SU-DHL-6 (cell line): ENCODE results near the gene INPP4A.

Source experiments
- H2AFZ ChIP-seq: fragments of 200-600 bp; sonication (generic); 2 replicates; pipeline ENCODE4 v1.6.1; 2014; ENCODE audit warnings: low read depth, mild to moderate bottlenecking, moderate library complexity, mixed read lengths, antibody characterized with exemption, low read length; ENCODE audit not compliant: severe bottlenecking
- H3F3A ChIP-seq: fragments of 200-600 bp; shearing (Covaris generic); 2 replicates; pipeline ENCODE4 v1.6.0; 2016; ENCODE audit warnings: antibody characterized with exemption, mild to moderate bottlenecking; ENCODE audit not compliant: insufficient read depth
- H3K27ac ChIP-seq: fragments of 200-600 bp; sonication (generic); 2 replicates; pipeline ENCODE4 v1.5.1; 2016; ENCODE audit warnings: low read depth, mild to moderate bottlenecking, low read length, moderate library complexity, mixed read lengths
- H3K27me3 ChIP-seq: fragments of 200-600 bp; sonication (generic), shearing (Covaris generic); 2 replicates; pipeline ENCODE4 v1.6.0; 2014; ENCODE audit warnings: mild to moderate bottlenecking, low read length
- H3K36me3 ChIP-seq: fragments of 200-600 bp; sonication (generic); 2 replicates; pipeline ENCODE4 v1.6.1; 2014; ENCODE audit warnings: mild to moderate bottlenecking, low read length, mixed read lengths
- H3K4me2 ChIP-seq: fragments of 300-600, 200-600 bp; shearing (Covaris generic), sonication (generic); 2 replicates; pipeline ENCODE4 v1.6.0; 2014; ENCODE audit warnings: low read length, low read depth, mild to moderate bottlenecking; ENCODE audit not compliant: poor library complexity, severe bottlenecking
- H3K4me3 ChIP-seq: fragments of 200-600 bp; sonication (generic); 2 replicates; pipeline ENCODE4 v1.5.1; 2014; ENCODE audit warnings: antibody characterized with exemption, low read length, mild to moderate bottlenecking, mixed read lengths; ENCODE audit not compliant: insufficient read depth, poor library complexity, severe bottlenecking
- H3K79me2 ChIP-seq: fragments of 200-600 bp; sonication (generic); 2 replicates; pipeline ENCODE4 v1.6.1; 2014; ENCODE audit warnings: mild to moderate bottlenecking, low read length, moderate library complexity; ENCODE audit not compliant: insufficient read depth
- H3K9ac ChIP-seq: fragments of 200-600 bp; sonication (generic); 2 replicates; pipeline ENCODE4 v1.7.0; 2014; ENCODE audit warnings: mild to moderate bottlenecking, low read length
- H3K9me2 ChIP-seq: fragments of 200-600 bp; sonication (generic); replicated peaks from 2 replicates; pipeline ENCODE4 v1.6.1; 2014; ENCODE audit warnings: low read length; ENCODE audit not compliant: insufficient read depth
- H3K9me3 ChIP-seq: fragments of 200-600 bp; sonication (generic); 2 replicates; pipeline ENCODE4 v1.6.1; 2014; ENCODE audit warnings: low read length, mixed read lengths; ENCODE audit not compliant: insufficient read depth
- H4K20me1 ChIP-seq: fragments of 200-600 bp; sonication (generic); 2 replicates; pipeline ENCODE4 v1.6.1; 2014; ENCODE audit warnings: low read depth, mild to moderate bottlenecking, antibody characterized with exemption, low read length, moderate library complexity, mixed read lengths
- CTCF ChIP-seq: fragments of 200-600 bp; sonication (generic); IDR thresholded peaks from one replicate; pipeline ENCODE4 v1.5.1; 2017; ENCODE audit warnings: antibody characterized with exemption, mild to moderate bottlenecking, low read length, moderate library complexity; ENCODE audit not compliant: insufficient read depth, poor library complexity, severe bottlenecking
- EZH2phosphoT487 ChIP-seq: fragments of 200-600 bp; sonication (generic), shearing (Covaris generic); conservative IDR thresholded peaks from 2 replicates; pipeline ENCODE4 v1.6.1; 2018; ENCODE audit warnings: mild to moderate bottlenecking, antibody characterized with exemption, low read length, moderate library complexity, mixed read lengths

Gene INPP4A

GRCh38 chr2:98422449-98422848 lies 22.2 kb upstream of the INPP4A start:
- TF ChIP-seq EZH2phosphoT487, result no peak
- TF ChIP-seq CTCF, result no peak
- no peaks in the 10 kb centered on the region for H3K27me3 ChIP-seq
- H3K27ac ChIP-seq, result no peak overlapping the region

GRCh38 chr2:98426771-98427170 lies 17.9 kb upstream of the INPP4A start:
- no peaks in the 10 kb centered on the region for H3K27me3 ChIP-seq

More at GRCh38 chr2:98422449-98422848, 22.2 kb upstream of the INPP4A start:
- H2AFZ ChIP-seq, result no peak overlapping the region
- H3K9ac ChIP-seq, result no peak overlapping the region
- H4K20me1 ChIP-seq, result no peaks in the 10 kb centered on the region
- no peaks in the 10 kb centered on the region for H3K79me2 ChIP-seq
- H3F3A ChIP-seq, result no peaks in the 10 kb centered on the region
- H3K4me3 ChIP-seq, result no peak overlapping the region
- peaks cover 10% of the 10 kb centered on the region; the same call in 1 of the 2 replicates for H3K9me3 ChIP-seq
- H3K9me2 ChIP-seq, result no peaks in the 10 kb centered on the region
- no peaks in the 10 kb centered on the region for H3K36me3 ChIP-seq
- no peak overlapping the region for H3K4me2 ChIP-seq

GRCh38 chr2:98432145-98432544 lies 12.5 kb upstream of the INPP4A start:
- Histone ChIP-seq H3K9me2 (no peaks in the 10 kb centered on the region), H3F3A (no peaks in the 10 kb centered on the region), H3K79me2 (no peaks in the 10 kb centered on the region), H3K4me2 (no peak overlapping the region), H3K27ac (no peak overlapping the region), H3K9me3 (peaks cover 9% of the 10 kb centered on the region; the same call in 1 of the 2 replicates), H4K20me1 (no peaks in the 10 kb centered on the region), H2AFZ (no peak overlapping the region), H3K27me3 (no peaks in the 10 kb centered on the region), H3K4me3 (no peak overlapping the region), H3K9ac (no peak overlapping the region), H3K36me3 (no peaks in the 10 kb centered on the region)
- TF ChIP-seq EZH2phosphoT487 (no peak), CTCF (no peak)

More at GRCh38 chr2:98426771-98427170, 17.9 kb upstream of the INPP4A start:
- Histone ChIP-seq H3K9me2 (no peaks in the 10 kb centered on the region), H2AFZ (no peak overlapping the region), H3K79me2 (no peaks in the 10 kb centered on the region), H3K4me2 (no peak overlapping the region), H4K20me1 (no peaks in the 10 kb centered on the region), H3K9ac (no peak overlapping the region), H3K27ac (no peak overlapping the region), H3K4me3 (no peak overlapping the region), H3K9me3 (peaks cover 10% of the 10 kb centered on the region; the same call in 1 of the 2 replicates), H3K36me3 (no peaks in the 10 kb centered on the region), H3F3A (no peaks in the 10 kb centered on the region)
- no peak for TF ChIP-seq CTCF
- TF ChIP-seq EZH2phosphoT487, result no peak
